ENCODE results near the gene CDH24. TPM values are rescaled to one million over a fixed set of nuclear protein-coding genes. Genes with fewer than 3 reads are reported as not detected.

CDH24 gene
- total and polyA plus RNA-seq, 2 of the 13 experiments (the other 11 are each of a cell fraction or from before 2014, with no cell fraction given) = 0.69 to 0.99 TPM

- TF ChIP-seq ZNF383 (CRISPR knock-in tag; IDR thresholded peaks at IDR 0.05; ENCODE audit: borderline replicate concordance) = peak; percentile 40; the same call in 1 of the 2 replicates
- TF ChIP-seq HDAC6 (IDR thresholded peaks at IDR 0.05; ENCODE audit: low read depth, low read length) = no peak
- no peak for TF ChIP-seq GLI4 (CRISPR knock-in tag; IDR thresholded peaks at IDR 0.05; ENCODE audit: borderline replicate concordance)
- 0 out of 2 replicates have a peak, but pooled peaks have one; percentile 19 for TF ChIP-seq ZNF343 (CRISPR knock-in tag; IDR thresholded peaks at IDR 0.05)
- TF ChIP-seq ZNF678 (CRISPR knock-in tag; IDR thresholded peaks at IDR 0.05) = no peak
- no peak for TF ChIP-seq TMF1 (CRISPR knock-in tag; IDR thresholded peaks at IDR 0.05; ENCODE audit: low read depth)
- TF ChIP-seq ZNF704 (CRISPR knock-in tag; IDR thresholded peaks at IDR 0.05; ENCODE audit: borderline replicate concordance) = peak; percentile 11; the same call in 1 of the 2 replicates
- TF ChIP-seq IKZF5 (CRISPR knock-in tag; IDR thresholded peaks at IDR 0.05) = no peak
- TF ChIP-seq SKI (IDR thresholded peaks at IDR 0.05; ENCODE audit: partially characterized antibody) = no peak
- TF ChIP-seq RERE (CRISPR knock-in tag; IDR thresholded peaks at IDR 0.05; ENCODE audit: low read depth) = no peak
- TF ChIP-seq ZNF749 (CRISPR knock-in tag; IDR thresholded peaks at IDR 0.05; ENCODE audit: borderline replicate concordance) = no peak
- TF ChIP-seq ZBTB49 (CRISPR knock-in tag; IDR thresholded peaks at IDR 0.05; ENCODE audit: borderline replicate concordance) = 0 out of 2 replicates have a peak, but pooled peaks have one; percentile 38
- no peak for TF ChIP-seq TP53 (CRISPR knock-in tag; conservative IDR thresholded peaks at IDR 0.05)
- no peak for TF ChIP-seq E2F2 (CRISPR knock-in tag; IDR thresholded peaks at IDR 0.05; ENCODE audit: borderline replicate concordance)
- no peak for TF ChIP-seq MED8 (CRISPR knock-in tag; IDR thresholded peaks at IDR 0.05; ENCODE audit: insufficient replicate concordance)
- no peak for TF ChIP-seq HNF4A (CRISPR knock-in tag; IDR thresholded peaks at IDR 0.05)
- TF ChIP-seq KDM6A (CRISPR knock-in tag; IDR thresholded peaks at IDR 0.05; ENCODE audit: low read depth) = no peak
- no peak for TF ChIP-seq ZNF251 (CRISPR knock-in tag; IDR thresholded peaks at IDR 0.05)
- TF ChIP-seq RFX3 (CRISPR knock-in tag; IDR thresholded peaks at IDR 0.05) = no peak
Measured at GRCh38 chr14:23033251-23033727, 24.0 kb downstream of the CDH24 start (continued).
